Astrocyte (in vitro differentiated cells and primary cell): Measurements from ENCODE around the gene TNPO1.

Experiments used
- CTCF ChIP-seq: IDR thresholded peaks from 2 replicates; pipeline ENCODE4 v1.5.1; 2011; ENCODE audit warnings: low read depth, mild to moderate bottlenecking, inconsistent platforms, low read length, moderate library complexity; ENCODE audit not compliant: insufficient read depth
- EZH2 ChIP-seq: IDR thresholded peaks from 2 replicates; pipeline ENCODE4 v1.6.1; 2012; ENCODE audit warnings: mild to moderate bottlenecking, low read length, inconsistent platforms; ENCODE audit not compliant: insufficient read depth

GRCh38 chr5:72770266-72770665, 46.2 kb upstream of the TNPO1 start:
- TF ChIP-seq CTCF = no peak
- no peak for TF ChIP-seq EZH2
